ENCODE results near the gene JTB. TPM values are rescaled to one million over a fixed set of nuclear protein-coding genes. Genes with fewer than 3 reads are reported as not detected.

JTB gene
- total RNA-seq, 1 experiment from 2014 or later = 134 TPM

- Histone ChIP-seq H3K36me3 (ENCODE audit: control insufficient read depth, insufficient read depth, low read length) (no peaks in the 10 kb centered on the region; the same call in 1 of the 2 replicates), H3K4me3 (ENCODE audit: low read depth in 2 of 2, low read length in 2 of 2) (peak overlapping the region in 1 of 2 experiments; percentile 77; a peak in 2 of 4 replicates), H3K27ac (ENCODE audit: low read length) (peak overlapping the region; percentile 78), H3K4me1 (ENCODE audit: control insufficient read depth, insufficient read depth, low read length) (peaks cover 14% of the 10 kb centered on the region), H3K9me3 (ENCODE audit: control insufficient read depth, insufficient read depth, low read depth, low read length) (no peaks in the 10 kb centered on the region), H3K27me3 (ENCODE audit: control insufficient read depth, insufficient read depth, low read length) (no peaks in the 10 kb centered on the region)
- ATAC-seq (no peak), DNase-seq (ENCODE audit: low read depth, low spot score) (no peak)
- no TSS peak for BruUV-seq (replicated peaks)
- intact Hi-C loops (cut with micrococcal nuclease; ENCODE audit: unreplicated experiment) = no loop called here
- POLR2A ChIA-PET = no interaction called here
- CTCF ChIA-PET = no interaction called here
- TF ChIP-seq POLR2AphosphoS5 (IDR thresholded peaks at IDR 0.05; ENCODE audit: low read depth, low read length) = no peak
- no peak for TF ChIP-seq SIN3A (IDR thresholded peaks at IDR 0.05; ENCODE audit: borderline replicate concordance, insufficient read depth, low read depth, low read length)
- TF ChIP-seq REST (IDR thresholded peaks at IDR 0.05; ENCODE audit: insufficient read depth in 1 of 2, low read depth in 2 of 2, low read length in 1 of 2) = no peak
- no peak for TF ChIP-seq TCF7L2 (IDR thresholded peaks at IDR 0.05; ENCODE audit: low read depth, low read length)
- TF ChIP-seq CTCF (IDR thresholded peaks at IDR 0.05) = no peak
- in situ Hi-C loops (cut with HindIII; ENCODE audit: low pct_unique_long_range_greater_than_20kb, low sequenced_read_pairs) = no loop called here
Measured at GRCh38 chr1:153944827-153945117, 32.7 kb downstream of the JTB start.

GRCh38 chr1:153944005-153944826, 33.3 kb downstream of the JTB start:
- Histone ChIP-seq H3K27ac (ENCODE audit: low read length) (peak overlapping the region; percentile 78), H3K4me3 (ENCODE audit: low read depth in 2 of 2, low read length in 2 of 2) (no peak overlapping the region), H3K36me3 (ENCODE audit: control insufficient read depth, insufficient read depth, low read length) (no peaks in the 10 kb centered on the region; the same call in 1 of the 2 replicates), H3K9me3 (ENCODE audit: control insufficient read depth, insufficient read depth, low read depth, low read length) (no peaks in the 10 kb centered on the region), H3K4me1 (ENCODE audit: control insufficient read depth, insufficient read depth, low read length) (peaks cover 14% of the 10 kb centered on the region), H3K27me3 (ENCODE audit: control insufficient read depth, insufficient read depth, low read length) (no peaks in the 10 kb centered on the region)
- TF ChIP-seq CTCF (IDR thresholded peaks at IDR 0.05) (no peak), POLR2AphosphoS5 (IDR thresholded peaks at IDR 0.05; ENCODE audit: low read depth, low read length) (no peak), TCF7L2 (IDR thresholded peaks at IDR 0.05; ENCODE audit: low read depth, low read length) (no peak), SIN3A (IDR thresholded peaks at IDR 0.05; ENCODE audit: borderline replicate concordance, insufficient read depth, low read depth, low read length) (no peak), REST (IDR thresholded peaks at IDR 0.05; ENCODE audit: insufficient read depth in 1 of 2, low read depth in 2 of 2, low read length in 1 of 2) (no peak)
- intact Hi-C loops (cut with micrococcal nuclease; ENCODE audit: unreplicated experiment) = no loop called here
- ChIA-PET POLR2A (interaction anchor here (0.6 kb wide), 2 partner anchors 15 to 21 kb away, joined by 5 to 6 read pairs; no protein-coding TSS in a partner anchor), CTCF (interaction anchor here (0.7 kb wide), 1 partner anchor 1758 kb away, joined by 10 read pairs; no protein-coding TSS in a partner anchor)
- DNase-seq (ENCODE audit: low read depth, low spot score) = no peak
- no peak for ATAC-seq
- in situ Hi-C loops (cut with HindIII; ENCODE audit: low pct_unique_long_range_greater_than_20kb, low sequenced_read_pairs) = no loop called here
- TSS peak; percentile 45 for BruUV-seq (replicated peaks)
